ENCODE results near the gene TACC2.
"Not testable (repeated sequence)": the region's sequence is repeated elsewhere in the genome, so short reads cannot be mapped to it uniquely, and the experiment has no call there.

Gene TACC2

DNA sequence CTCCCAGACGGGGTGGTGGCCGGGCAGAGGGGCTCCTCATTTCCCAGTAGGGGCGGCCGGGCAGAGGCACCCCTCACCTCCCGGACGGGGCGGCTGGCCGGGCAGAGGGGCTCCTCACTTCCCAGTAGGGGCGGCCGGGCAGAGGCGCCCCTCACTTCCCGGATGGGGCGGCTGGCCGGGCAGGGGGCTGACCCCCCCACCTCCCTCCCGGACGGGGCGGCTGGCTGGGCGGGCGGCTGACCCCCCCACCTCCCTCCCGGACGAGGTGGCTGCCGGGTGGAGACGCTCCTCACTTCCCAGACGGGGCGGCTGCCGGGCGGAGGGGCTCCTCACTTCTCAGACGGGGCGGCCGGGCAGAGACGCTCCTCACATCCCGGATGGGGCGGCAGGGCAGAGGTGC, 214.2 kb downstream of the TACC2 start:
- not testable (repeated sequence) for DNase-seq

DNA sequence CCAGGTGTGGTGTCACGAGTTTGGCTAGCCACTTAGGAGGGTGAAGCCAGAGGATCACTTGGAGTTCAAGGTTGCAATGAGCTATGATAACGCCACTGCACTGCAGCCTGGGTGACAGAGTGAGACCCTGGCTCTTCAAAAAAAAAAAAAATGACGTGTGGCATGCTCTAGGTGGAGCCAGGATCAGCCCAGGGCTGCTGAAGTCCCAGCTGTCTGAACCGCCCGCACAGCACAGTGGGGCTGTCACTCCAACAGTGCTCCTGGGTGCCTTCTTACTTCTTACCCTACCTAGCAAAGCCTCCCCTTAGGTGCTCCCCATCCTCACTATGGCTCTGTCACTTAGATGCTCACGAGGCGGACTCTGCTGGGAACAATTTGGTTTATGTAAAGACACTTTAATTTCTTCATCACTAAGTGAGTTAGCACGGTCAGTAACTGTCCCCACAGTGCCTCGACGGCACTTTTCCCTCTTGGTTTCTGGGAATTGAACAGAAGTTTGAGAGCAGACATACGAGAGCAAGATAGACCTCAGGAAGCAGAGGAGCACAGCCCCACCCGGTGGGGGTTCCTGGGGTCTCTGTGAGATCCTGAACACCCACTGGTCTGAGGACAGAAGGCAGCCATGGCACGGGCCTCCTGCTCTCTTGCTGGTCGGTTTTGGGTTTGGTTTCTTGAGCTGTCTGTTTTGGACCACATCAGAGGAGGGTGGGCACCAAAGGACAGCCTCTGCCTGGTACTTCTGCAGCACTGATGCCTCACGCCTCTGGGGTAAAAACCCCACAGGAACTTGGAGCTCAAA, 215.9 kb downstream of the TACC2 start:
- DNase-seq = no peak

DNA sequence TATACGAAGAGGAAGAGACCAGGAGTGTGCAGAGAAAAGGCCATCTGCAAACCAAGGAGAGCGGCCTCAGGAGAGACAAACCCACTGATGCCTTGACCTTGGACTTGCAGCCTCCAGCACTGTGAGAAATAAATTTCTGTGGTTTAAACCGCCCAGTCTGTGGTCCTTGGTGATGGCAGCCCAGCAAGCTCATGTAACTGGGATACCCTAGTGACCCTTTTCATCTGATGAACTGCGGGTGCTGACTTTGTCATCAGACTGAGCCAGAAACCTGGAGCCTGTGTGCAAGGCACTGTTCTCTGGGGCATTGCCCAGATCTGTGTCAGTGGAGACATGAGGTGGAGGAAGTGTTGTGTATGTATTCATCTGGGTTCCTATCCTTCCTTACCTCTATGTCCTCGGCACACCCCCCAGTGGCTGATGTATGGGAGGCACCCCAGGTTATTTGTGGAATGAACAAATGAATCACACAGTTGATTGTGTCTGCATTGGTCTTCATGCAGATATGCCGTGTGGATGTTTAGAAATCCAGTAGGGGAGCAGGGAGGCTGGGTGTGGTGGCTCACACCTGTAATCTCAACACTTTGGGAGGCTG, 217.6 kb downstream of the TACC2 start:
- DNase-seq = no peak

DNA sequence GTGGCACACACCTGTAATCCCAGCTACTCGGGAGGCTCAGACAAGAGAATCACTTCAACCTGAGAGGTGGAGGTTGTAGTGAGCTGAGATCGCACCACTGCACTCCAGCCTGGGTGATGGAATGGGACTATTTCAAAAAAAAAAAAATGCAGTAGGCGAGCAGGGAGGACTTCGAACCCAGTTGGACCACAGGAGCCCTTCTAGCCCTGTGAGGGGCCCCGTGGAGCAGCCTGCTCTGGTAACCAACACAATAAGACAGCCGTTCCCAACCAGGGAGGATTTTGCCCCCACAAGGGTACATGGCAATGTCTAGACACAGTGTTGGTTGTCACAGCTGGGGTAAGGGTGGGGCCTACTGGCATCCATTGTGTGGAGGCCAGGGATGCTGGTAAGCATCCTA, 218.2 kb downstream of the TACC2 start:
- no peak for DNase-seq

DNA sequence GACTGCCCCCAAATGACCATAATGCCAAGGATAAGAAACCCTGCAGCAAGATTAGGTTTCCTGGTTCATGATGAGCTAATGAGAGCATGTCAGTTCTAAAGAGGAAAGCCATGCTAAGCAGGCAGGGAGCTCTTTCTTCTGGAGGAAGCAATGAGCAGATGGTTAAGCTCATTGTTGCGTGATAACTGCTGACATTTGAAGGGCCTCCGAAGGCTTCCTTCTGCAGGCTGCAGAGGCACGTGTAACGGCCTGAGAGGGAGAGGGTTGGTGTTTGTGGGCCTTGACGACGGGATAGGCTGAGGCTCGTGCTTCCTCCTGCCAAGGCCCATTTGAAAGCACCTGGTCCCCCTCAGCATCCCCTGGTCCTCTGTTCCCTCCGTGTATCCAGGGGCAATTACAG, 218.6 kb downstream of the TACC2 start:
- no peak for DNase-seq

DNA sequence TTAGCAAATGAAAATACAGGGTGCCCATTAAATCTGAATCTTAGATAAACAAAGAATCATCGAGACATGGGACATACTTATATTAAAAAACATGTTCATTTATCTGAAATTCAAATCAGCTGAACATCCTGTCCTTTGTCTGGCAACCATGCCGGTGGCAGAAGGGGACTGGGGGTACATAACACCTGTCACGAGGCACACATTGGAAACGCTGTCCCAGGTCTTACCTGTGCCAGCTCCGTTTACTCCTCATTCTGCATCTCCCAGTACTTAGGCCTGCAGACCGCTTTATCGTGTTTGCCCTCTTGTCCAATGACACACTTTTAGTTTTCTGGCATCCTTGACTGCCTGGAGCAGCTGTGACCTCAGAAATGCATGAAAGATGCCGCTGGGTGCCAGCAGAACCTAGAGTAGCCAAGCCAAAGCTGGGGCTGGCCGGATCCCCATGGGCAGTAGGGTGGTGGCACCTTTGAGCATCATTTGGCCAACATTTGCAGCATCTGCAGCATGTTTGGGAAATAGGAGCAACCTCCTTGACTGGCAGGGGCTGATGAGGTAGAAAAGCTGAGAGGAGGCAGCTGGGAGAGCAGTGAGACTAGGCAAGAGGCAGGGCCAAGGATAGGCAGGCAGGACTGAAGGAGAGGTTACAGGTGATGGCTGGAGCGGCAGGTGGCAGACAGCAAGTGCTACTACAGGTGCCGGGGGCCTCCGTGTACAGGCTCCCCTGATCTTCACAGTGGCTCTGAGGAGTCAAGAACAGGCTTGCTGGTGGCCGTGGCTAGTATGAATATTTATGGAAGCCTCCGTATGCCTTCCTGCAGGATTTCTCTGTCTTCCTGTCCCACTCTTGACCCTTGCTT, 219.8 kb downstream of the TACC2 start:
- no peak for DNase-seq

DNA sequence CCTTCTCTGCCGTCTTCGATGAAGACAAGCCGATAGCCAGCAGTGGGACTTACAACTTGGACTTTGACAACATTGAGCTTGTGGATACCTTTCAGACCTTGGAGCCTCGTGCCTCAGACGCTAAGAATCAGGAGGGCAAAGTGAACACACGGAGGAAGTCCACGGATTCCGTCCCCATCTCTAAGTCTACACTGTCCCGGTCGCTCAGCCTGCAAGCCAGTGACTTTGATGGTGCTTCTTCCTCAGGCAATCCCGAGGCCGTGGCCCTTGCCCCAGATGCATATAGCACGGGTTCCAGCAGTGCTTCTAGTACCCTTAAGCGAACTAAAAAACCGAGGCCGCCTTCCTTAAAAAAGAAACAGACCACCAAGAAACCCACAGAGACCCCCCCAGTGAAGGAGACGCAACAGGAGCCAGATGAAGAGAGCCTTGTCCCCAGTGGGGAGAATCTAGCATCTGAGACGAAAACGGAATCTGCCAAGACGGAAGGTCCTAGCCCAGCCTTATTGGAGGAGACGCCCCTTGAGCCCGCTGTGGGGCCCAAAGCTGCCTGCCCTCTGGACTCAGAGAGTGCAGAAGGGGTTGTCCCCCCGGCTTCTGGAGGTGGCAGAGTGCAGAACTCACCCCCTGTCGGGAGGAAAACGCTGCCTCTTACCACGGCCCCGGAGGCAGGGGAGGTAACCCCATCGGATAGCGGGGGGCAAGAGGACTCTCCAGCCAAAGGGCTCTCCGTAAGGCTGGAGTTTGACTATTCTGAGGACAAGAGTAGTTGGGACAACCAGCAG, 221.7 kb downstream of the TACC2 start:
- no peak for DNase-seq

DNA sequence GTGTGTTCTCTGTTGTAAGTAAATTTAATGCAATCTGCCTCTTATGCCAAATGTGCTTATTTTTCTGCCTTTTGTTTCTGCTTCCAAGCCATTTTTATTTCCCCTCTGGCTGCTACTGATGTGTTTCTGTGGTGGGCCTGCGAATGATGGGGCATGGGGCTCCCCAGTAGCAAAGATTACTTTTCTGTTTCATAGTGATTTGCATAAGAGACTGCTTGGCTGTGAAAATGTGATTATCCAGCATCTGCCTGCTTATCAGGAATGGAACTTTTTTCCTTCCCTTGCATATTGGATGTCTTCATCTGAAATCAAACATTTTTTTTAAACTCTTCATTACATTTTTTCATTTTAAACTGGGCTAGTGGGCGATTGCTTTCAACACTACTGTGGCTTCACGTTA, 224.4 kb downstream of the TACC2 start:
- no peak for DNase-seq

DNA sequence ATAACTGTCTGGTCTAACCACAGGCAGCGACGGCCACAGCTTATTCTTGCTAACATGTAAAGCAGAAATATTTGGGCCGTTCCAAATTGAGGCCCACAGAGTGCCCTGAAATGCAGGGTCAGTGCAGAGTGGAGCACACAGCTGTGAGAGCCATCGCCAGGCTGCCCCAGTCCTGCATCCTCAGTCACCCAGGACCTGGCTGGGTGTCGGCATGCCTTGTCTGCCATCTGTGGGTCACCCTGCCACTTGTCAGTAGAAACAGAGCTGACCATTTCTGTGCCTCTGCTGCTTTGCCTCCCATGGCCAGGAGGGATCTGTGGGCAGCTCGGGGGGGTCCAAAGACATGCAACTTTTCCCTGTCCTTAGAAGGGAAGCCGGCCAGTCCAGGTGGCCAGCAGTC, 224.8 kb downstream of the TACC2 start:
- no peak for DNase-seq

DNA sequence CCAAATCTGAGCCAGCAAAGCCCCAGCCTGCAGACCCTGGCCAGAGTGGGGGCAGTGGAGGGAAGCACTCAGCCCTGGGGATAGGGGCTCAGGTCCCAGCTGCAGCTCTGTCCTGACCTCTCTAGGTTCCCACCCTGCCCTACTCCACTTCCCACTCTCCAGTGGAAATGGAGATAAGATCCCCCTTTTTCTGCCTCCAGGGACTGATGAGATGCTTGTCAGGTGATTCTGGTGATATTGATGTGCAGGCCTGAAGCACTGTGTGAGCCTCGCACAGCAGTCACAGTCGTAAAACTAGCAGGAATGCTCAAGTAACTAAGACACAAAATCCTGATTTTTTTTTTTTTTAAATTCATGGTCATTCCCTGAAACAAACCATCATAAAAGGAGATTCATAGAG, 227.1 kb downstream of the TACC2 start:
- no peak for DNase-seq

DNA sequence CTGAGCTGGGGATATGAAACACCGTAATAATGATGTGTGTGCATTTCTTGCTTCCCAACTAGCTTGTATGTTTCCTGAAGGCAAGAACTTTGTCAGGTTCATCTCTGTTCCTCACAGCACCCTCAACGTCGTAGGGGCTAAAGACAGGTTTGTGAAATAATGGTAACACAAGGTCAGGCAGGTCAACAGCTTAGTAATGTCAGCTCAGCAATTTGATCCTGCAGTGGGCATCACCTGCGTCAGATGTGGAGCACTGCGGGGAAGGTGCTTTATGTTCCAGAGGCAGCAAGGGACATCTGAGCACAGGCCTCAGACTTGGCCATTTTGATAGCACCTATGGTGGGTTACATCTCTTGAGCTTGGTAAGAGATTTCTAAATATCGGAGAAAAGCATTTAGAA, 230.4 kb downstream of the TACC2 start:
- DNase-seq = no peak

DNA sequence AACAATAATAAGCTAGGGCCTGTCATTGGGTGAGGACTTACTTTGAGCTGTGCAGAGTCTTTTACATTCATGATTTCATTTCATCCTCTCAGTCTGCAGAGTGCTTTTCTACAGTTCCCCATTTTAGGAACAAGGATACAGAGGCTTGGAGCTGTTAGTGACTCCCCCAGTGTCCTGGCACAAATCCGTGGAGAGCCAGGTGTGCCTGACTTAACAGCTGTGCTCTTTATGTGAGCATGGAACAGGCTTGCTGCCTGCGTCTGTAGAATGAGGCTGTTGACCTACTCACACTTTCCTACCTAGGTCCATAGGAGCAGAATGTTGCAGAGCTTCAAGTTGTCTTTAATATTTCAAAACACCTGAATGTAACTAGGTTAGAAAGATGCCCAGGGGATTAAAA, 231.8 kb downstream of the TACC2 start:
- DNase-seq = no peak

DNA sequence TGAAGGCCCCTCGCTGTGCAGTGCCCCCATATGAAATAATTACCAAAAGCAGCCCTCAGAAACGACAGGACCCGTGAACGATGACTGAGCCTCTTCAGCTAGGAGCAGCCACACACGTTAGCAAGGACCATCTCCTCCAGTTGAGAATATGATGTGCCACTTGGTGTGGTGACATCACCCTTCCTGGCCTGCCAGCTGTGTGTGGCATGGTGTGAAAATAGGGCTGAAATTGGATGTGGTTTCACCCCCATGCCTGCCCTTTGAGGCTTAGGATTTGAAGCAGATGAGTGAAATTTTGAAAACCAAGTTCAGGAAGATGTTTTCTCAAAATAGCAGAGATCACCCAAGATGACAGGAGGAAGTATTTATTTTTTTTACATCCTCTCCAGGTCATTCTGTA, 233.0 kb downstream of the TACC2 start:
- DNase-seq = no peak

DNA sequence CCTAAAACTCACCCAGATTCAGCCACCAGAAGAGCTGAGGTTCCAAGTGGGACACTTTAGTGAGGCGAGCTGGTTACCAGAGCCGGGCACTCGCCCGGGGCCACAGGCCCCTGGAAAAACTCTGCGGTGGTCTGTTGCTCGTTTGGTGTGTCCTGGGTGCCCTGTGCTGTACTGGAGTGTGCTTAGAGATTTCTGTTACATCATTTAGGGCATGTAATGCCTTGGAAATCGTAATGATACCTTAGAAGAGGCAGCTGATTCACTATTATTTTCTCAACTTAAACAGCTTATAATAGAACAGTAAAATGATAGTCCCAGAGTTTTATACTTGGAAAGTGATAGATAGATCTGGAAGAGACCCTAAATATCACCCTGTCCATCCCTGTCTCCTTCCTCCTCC, 233.7 kb downstream of the TACC2 start:
- DNase-seq = no peak

DNA sequence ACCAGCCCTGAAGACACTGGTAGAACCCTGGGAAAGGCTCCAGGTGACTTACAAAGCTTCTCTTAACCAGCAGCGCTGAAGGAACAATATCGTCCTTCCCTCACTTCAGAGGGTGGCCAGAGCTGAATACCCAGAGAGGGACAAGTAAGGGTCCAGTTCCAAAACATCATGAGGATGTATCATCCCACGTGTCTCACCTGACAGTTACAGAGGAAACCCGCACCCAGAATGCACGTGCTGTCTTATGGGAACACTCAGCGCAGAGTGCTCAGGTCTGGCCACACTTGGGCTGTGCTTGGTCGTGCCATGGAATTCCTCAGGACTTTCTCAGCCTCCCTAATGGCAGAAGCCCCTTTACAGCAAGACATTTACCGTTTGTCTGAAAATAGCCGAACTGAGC, 235.2 kb downstream of the TACC2 start:
- no peak for DNase-seq

DNA sequence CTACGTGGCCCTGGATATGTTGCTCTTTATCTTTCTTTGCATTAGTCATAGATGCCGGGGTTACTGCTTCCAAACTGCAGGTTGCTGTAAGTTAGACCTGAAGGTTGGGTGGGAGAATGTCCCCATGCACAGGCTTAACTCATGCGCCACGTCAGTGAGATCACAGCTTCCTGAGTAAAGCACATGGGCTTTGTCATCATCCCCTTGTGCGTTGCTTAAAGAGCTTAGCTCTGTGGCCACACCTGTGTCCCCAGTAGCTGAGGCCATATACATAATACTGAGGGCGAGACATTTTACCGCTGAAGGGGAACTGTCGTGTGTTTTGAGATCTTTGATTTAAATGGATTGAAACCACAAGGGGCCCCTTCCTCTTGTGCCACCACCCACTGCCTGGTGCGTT, 236.4 kb downstream of the TACC2 start:
- no peak for DNase-seq

DNA sequence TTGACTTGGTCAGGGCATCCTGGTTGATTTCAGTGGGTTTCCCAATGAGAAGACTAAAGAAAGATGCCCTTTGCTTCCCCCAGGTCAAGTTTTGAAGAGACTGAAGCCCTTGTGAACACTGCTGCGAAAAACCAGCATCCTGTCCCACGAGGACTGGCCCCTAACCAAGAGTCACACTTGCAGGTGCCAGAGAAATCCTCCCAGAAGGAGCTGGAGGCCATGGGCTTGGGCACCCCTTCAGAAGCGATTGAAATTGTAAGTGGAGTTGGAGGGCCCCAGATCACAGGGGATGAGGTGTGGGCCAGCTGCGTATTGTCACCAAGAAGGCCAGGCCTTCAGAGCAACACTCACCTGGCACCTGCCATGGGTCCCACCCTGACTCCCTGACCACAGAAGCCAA, 238.8 kb downstream of the TACC2 start:
- DNase-seq = no peak

DNA sequence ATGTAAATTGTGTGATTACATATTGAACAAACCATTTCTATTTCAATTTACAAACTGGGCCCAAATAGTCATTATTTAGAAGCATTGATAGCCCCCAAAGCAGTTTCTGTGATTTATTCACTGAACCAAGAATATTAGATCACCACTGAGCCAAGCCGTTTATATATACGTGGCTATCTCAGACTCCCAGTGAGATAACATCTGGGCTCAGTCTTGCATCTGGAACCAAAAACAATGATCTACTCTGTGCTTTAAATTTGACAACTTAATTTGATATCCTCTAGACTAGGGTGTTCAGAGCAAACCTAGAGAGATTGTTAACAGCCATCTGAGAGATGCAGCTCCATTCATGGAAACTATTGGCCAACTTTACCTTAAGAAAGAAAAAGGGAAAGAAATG, 240.7 kb downstream of the TACC2 start:
- DNase-seq = no peak

DNA sequence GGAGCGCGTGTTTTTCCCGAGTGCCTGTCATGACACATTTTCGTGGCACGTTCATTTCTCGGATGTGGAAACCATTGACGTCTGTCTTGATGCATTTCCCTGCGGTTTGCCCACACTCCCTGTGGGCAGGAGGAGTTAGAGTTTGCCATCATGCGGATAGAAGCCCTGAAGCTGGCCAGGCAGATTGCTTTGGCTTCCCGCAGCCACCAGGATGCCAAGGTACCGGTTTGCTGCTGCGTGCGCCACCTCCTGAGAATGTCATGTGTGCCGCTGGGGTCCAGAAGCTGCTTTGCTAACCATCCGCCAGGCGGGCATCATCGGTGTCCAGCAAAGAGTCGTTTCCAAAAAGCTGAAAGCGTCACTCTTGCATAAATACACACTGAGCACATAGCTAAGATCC, 241.3 kb downstream of the TACC2 start:
- no peak for DNase-seq

DNA sequence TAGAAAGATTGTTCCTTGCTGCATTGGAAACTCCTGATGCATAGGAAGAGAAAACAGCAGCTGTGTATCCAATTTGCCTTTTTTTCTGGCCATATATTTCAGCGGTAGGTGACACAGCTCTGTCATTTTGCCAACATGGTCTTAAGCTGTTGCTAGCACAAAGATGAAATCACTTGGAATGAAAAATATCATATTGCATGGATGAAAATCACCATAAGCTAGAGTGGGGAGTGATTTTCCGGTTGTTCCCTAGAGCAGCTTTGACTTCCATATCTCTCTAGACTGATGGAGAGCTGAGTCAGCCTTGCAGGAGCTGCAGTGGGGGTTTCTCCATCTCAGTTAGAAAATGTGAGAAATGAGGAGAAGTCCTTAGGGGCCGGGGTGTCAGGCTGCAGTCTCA, 243.8 kb downstream of the TACC2 start:
- no peak for DNase-seq

DNA sequence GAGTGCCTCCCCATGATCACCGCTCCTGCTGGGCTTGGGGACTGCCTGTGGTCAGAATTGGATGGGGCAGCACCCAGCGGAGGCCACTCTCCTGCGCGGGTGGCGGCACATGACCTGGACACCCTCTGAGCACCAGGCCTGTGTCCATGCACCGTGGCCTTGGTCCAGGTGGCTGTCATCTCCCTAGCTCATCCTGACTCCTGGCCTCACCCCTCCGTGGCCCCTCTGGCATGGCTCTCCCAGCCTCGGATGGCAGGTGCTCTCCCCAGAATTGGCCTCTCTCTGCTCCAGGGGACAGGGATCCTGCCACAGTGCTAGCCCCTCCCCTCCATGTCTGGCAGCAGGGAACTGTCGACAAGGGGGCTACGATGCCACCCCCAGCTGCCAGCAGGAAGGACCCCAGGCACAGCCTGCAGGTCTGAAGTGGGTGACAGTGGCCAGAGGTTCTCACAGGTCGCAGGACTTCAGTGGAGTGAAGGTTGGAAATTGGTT, 244.9 kb downstream of the TACC2 start:
- no peak for DNase-seq

DNA sequence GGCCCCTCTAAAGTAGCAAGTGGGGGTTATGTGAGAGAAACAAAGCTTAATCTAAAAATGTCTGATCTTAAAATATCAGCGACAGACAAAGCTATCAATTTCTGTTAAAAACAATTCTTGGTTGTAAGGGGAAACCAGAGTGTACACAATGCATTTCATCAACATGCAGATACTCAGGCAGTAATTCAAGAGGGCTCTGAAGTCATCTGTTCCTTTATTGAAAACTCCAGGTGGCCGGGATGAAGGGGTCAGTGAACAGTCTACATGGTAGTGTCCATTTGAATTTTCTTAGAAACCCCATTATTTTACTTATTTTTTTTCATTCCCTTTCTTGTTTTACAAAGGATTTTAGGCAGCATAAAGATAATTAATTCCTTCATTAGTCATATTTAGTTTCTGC, 245.5 kb downstream of the TACC2 start:
- no peak for DNase-seq

DNA sequence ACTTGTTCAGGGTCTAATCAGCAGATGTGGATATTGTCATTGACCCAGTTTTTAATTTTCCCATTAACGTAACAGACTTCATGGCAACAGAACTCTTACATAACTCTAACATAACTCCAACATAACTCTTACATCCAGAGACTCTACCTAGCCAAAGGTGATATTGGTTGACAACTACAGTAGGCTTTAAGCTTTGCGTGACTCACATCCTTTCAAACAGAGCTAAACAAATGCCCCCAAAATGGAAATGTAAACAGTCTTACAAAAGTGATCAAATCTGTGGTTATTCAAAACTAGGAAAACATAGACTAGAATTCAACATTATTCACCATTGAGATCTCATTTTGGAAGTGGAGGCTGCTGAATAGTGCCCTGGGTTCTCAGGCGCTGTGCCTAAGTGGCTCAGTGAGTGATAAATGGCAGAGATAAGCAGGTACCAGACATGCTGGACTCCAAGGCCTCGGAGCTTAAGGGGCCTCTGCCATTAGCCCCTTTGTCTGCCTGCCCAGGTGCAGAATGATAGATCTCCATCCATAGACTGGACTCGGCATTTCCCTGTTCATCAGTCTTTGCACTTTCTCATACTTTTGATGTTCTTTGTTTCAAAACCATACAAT, 247.8 kb downstream of the TACC2 start:
- DNase-seq = no peak
